H1 (cell line): ENCODE data around the gene HNRNPM. TPM values are rescaled to one million over a fixed set of nuclear protein-coding genes. Genes with fewer than 3 reads are reported as not detected.

Experiments
- CTCF ChIA-PET: fragments of 300-600 bp; sonication (Branson Sonifier 250); formaldehyde crosslinking; loops from one replicate; lab custom pipeline; 2021; ENCODE audit not compliant: partially characterized antibody; lab: Charles Lee
- POLR2A ChIA-PET: fragments of 300-600 bp; sonication (Branson Sonifier 250); formaldehyde crosslinking; loops from one replicate; lab custom pipeline; 2021; ENCODE audit warnings: inconsistent platforms; ENCODE audit not compliant: partially characterized antibody; lab: Charles Lee
- DNase-seq, 2 experiments: peaks; one replicate each; pipeline versions ENCODE4 v3.0.0 to v3.0.0-alpha.2; 2010 to 2022; ENCODE audit warnings: low spot score in 2 of 2, low read depth in 1 of 2, mixed read lengths in 1 of 2
- FAIRE-seq: peaks from 2 replicates; lab custom pipeline; 2011; peaks lifted over from hg19 to GRCh38; lab: Jason Lieb, UNC
- H2AFZ ChIP-seq: 2 replicates; pipeline ENCODE4 v1.8.1; 2012; ENCODE audit warnings: low read length, inconsistent platforms
- H2AK5ac ChIP-seq: 2 replicates; pipeline ENCODE4 v1.6.1; 2013; ENCODE audit warnings: low read depth, low read length
- H2BK120ac ChIP-seq: replicated peaks from 2 replicates; pipeline ENCODE3; 2013; ENCODE audit warnings: low read depth, low read length, inconsistent platforms
- H2BK12ac ChIP-seq: 2 replicates; pipeline ENCODE4 v1.6.1; 2013; ENCODE audit warnings: low read depth, low read length
- H2BK15ac ChIP-seq: 2 replicates; pipeline ENCODE4 v1.6.1; 2013; ENCODE audit warnings: low read length
- H2BK20ac ChIP-seq: 2 replicates; pipeline ENCODE4 v1.6.1; 2013; ENCODE audit warnings: low read length
- H2BK5ac ChIP-seq: 2 replicates; pipeline ENCODE4 v1.6.1; 2013; ENCODE audit warnings: low read depth, low read length
- H3K14ac ChIP-seq: 2 replicates; pipeline ENCODE4 v1.6.1; 2013; ENCODE audit warnings: inconsistent platforms; ENCODE audit not compliant: insufficient read length
- H3K18ac ChIP-seq: 2 replicates; pipeline ENCODE4 v1.6.1; 2013; ENCODE audit warnings: low read length; ENCODE audit errors: extremely low read depth
- H3K23ac ChIP-seq: 2 replicates; pipeline ENCODE4 v1.6.1; 2013; ENCODE audit warnings: inconsistent platforms; ENCODE audit not compliant: insufficient read length
- H3K23me2 ChIP-seq: 2 replicates; pipeline ENCODE4 v1.6.1; 2013; ENCODE audit warnings: low read depth, low read length
- H3K27ac ChIP-seq: 2 replicates; pipeline ENCODE4 v1.6.1; 2011; ENCODE audit warnings: low read depth, low read length, inconsistent platforms
- H3K27me3 ChIP-seq, 4 experiments: replicated peaks in 1 of 4; 1 replicate in 1 of 4; 2 replicates in 3 of 4; pipeline versions ENCODE4 v1.6.1 to v1.8.1; 2011 to 2013; ENCODE audit warnings: low read length in 3 of 4, mild to moderate bottlenecking in 3 of 4, inconsistent platforms in 2 of 4, mixed read lengths in 2 of 4, moderate library complexity in 1 of 4; ENCODE audit not compliant: control insufficient read depth in 3 of 4, insufficient read depth in 3 of 4; ENCODE audit errors: extremely low read depth in 1 of 4
- H3K36me3 ChIP-seq, 4 experiments: 2 replicates each; pipeline versions ENCODE4 v1.6.1 to v1.8.1; 2011 to 2013; ENCODE audit warnings: mild to moderate bottlenecking in 4 of 4, low read length in 3 of 4, moderate library complexity in 2 of 4, control low read depth in 1 of 4, inconsistent platforms in 1 of 4; ENCODE audit not compliant: insufficient read depth in 4 of 4, control insufficient read depth in 2 of 4
- H3K4ac ChIP-seq: replicated peaks from 2 replicates; pipeline ENCODE3; 2013; ENCODE audit warnings: low read length, low read depth, mixed read lengths, inconsistent platforms; ENCODE audit not compliant: insufficient read length
- H3K4me1 ChIP-seq, 4 experiments: replicated peaks in 1 of 4; 1 replicate in 1 of 4; 2 replicates in 3 of 4; pipeline versions ENCODE4 v1.6.1 to v1.8.1; 2011 to 2013; ENCODE audit warnings: low read length in 3 of 4, inconsistent platforms in 2 of 4, mixed read lengths in 1 of 4; ENCODE audit not compliant: insufficient read depth in 4 of 4, control insufficient read depth in 3 of 4
- H3K4me2 ChIP-seq, 2 experiments: 2 replicates each; pipeline versions ENCODE4 v1.6.1 to v1.8.1; 2011 to 2013; ENCODE audit warnings: low read depth in 2 of 2, low read length in 2 of 2, control low read depth in 1 of 2, inconsistent platforms in 1 of 2, mild to moderate bottlenecking in 1 of 2; ENCODE audit not compliant: insufficient read depth in 1 of 2
- H3K4me3 ChIP-seq, 4 experiments: fragments of 200-600, 300-600 bp in 1 of 4; sonication (generic), shearing (Covaris generic), sonication (Bioruptor Twin) in 1 of 4; 2 replicates each; pipeline versions ENCODE4 v1.5.1 to v1.8.1; 2011 to 2016; ENCODE audit warnings: low read length in 4 of 4, low read depth in 3 of 4, control low read depth in 2 of 4, inconsistent platforms in 2 of 4, mild to moderate bottlenecking in 2 of 4, mixed read lengths in 1 of 4, moderate library complexity in 1 of 4; ENCODE audit not compliant: insufficient read depth in 2 of 4; ENCODE audit errors: extremely low read depth in 1 of 4
- H3K56ac ChIP-seq: replicated peaks from 2 replicates; pipeline ENCODE3; 2013; ENCODE audit warnings: low read depth, mild to moderate bottlenecking, mixed read lengths, low read length, inconsistent platforms; ENCODE audit not compliant: insufficient read length
- H3K79me1 ChIP-seq: 2 replicates; pipeline ENCODE4 v1.6.1; 2013; ENCODE audit warnings: low read depth, low read length, control low read depth
- H3K79me2 ChIP-seq, 2 experiments: 2 replicates each; pipeline versions ENCODE4 v1.6.1 to v1.8.1; 2012 to 2013; ENCODE audit warnings: low read length in 2 of 2, mild to moderate bottlenecking in 2 of 2, inconsistent platforms in 1 of 2; ENCODE audit not compliant: insufficient read depth in 2 of 2, control insufficient read depth in 1 of 2
- H3K9ac ChIP-seq, 4 experiments: replicated peaks in 1 of 4; 1 replicate in 1 of 4; 2 replicates in 3 of 4; pipeline versions ENCODE4 v1.6.1 to v1.8.1; 2011 to 2013; ENCODE audit warnings: low read depth in 3 of 4, low read length in 3 of 4, control low read depth in 2 of 4, mild to moderate bottlenecking in 2 of 4, moderate library complexity in 2 of 4, inconsistent platforms in 1 of 4; ENCODE audit errors: extremely low read depth in 1 of 4
- H3K9me3 ChIP-seq, 2 experiments: 2 replicates each; pipeline versions ENCODE4 v1.6.1 to v1.8.1; 2012 to 2013; ENCODE audit warnings: mild to moderate bottlenecking in 2 of 2, moderate library complexity in 2 of 2, control low read depth in 1 of 2, inconsistent platforms in 1 of 2, low read depth in 1 of 2, low read length in 1 of 2, mixed read lengths in 1 of 2; ENCODE audit not compliant: insufficient read depth in 2 of 2
- H4K20me1 ChIP-seq, 2 experiments: replicated peaks in 1 of 2; 2 replicates each; pipeline versions ENCODE3 to v1.8.1; 2011 to 2013; ENCODE audit warnings: inconsistent platforms in 2 of 2, low read length in 2 of 2, mild to moderate bottlenecking in 1 of 2; ENCODE audit not compliant: insufficient read depth in 2 of 2, control insufficient read depth in 1 of 2
- H4K5ac ChIP-seq: 2 replicates; pipeline ENCODE4 v1.6.1; 2013; ENCODE audit warnings: low read length, low read depth, mixed read lengths, inconsistent platforms; ENCODE audit not compliant: insufficient read length
- H4K8ac ChIP-seq: 2 replicates; pipeline ENCODE4 v1.8.0; 2013; ENCODE audit warnings: mild to moderate bottlenecking, moderate library complexity, low read length, inconsistent platforms; ENCODE audit not compliant: insufficient read depth; ENCODE audit errors: extremely low read depth
- H4K91ac ChIP-seq: replicated peaks from 2 replicates; pipeline ENCODE3; 2013; ENCODE audit warnings: low read length, mixed read lengths, inconsistent platforms; ENCODE audit not compliant: insufficient read length
- ASH2L ChIP-seq: fragments of 200-600, 300-600 bp; sonication (generic); IDR thresholded peaks from one replicate; pipeline ENCODE4 v1.7.1; 2017; ENCODE audit warnings: low read length
- RBBP5 ChIP-seq: IDR thresholded peaks from 2 replicates; pipeline ENCODE4 v1.7.1; 2012; ENCODE audit warnings: low read depth, mild to moderate bottlenecking, inconsistent platforms, low read length, moderate library complexity, borderline replicate concordance
- RFX5 ChIP-seq: IDR thresholded peaks from 2 replicates; pipeline ENCODE4 v1.6.1; 2011; ENCODE audit warnings: low read depth, low read length, improper control_type of control experiment, borderline replicate concordance
- SAP30 ChIP-seq: fragments of 300-600 bp; sonication (generic); IDR thresholded peaks from 2 replicates; pipeline ENCODE4 v1.7.1; 2012; ENCODE audit warnings: low read length, moderate library complexity, mild to moderate bottlenecking, inconsistent platforms; ENCODE audit not compliant: insufficient read depth, insufficient replicate concordance
- USF2 ChIP-seq: IDR thresholded peaks from 2 replicates; pipeline ENCODE4 v1.6.1; 2011; ENCODE audit warnings: low read length, improper control_type of control experiment
- WGBS, 2 experiments: shearing (Covaris generic) in 1 of 2; methylation state at CpG; one replicate each; pipeline versions ENCODE4 v1.1.6 to v1.1.7; 2013 to 2015; ENCODE audit warnings: low lambda C conversion rate in 2 of 2, mixed read lengths in 2 of 2, inconsistent platforms in 1 of 2, low coverage in 1 of 2, missing lambda C conversion rate in 1 of 2; ENCODE audit not compliant: insufficient replicate concordance in 2 of 2, insufficient coverage in 1 of 2, insufficient read length in 1 of 2; ENCODE audit errors: extremely low coverage in 1 of 2, missing lambda C conversion rate in 1 of 2; 5-methylcytosine and 5-hydroxymethylcytosine counted together
- polyA plus RNA-seq, 7 experiments: library from polyadenylated mRNA; depleted of rRNA in 3 of 7; stranded (reverse) in 5 of 7; unstranded in 2 of 7; fragments of >200 nt in 5 of 7; fragments of 200-250 nt in 2 of 7; gene quantifications; 1 replicate in 5 of 7; 2 replicates in 1 of 7; 4 replicates in 1 of 7; pipeline versions ENCODE4 v1.2.1 to v1.2.3, GENCODE V29; 2011 to 2013; ENCODE audit warnings: missing spikeins in 2 of 7, mixed read lengths in 2 of 7
- total RNA-seq: library from RNA; stranded (reverse); fragmentation: NEBNext Ultra II Directional; extraction: Animal tissue kit (Norgen Biotek cat#: 25700); gene quantifications from 2 replicates; pipeline ENCODE4 v1.2.1, GENCODE V29; 2021

The HNRNPM gene
- total and polyA plus RNA-seq, 2 of the 8 experiments (the other 6 are each of a cell fraction or from before 2014, with no cell fraction given): 375 to 474 TPM

GRCh38 chr19:8445488-8446001 lies 770 bp downstream of the HNRNPM start:
- H4K91ac ChIP-seq: peak overlapping the region; percentile 98
- H2BK120ac ChIP-seq: no peak overlapping the region
- H4K5ac ChIP-seq: peak overlapping the region; percentile 38
- H2AK5ac ChIP-seq: no peak overlapping the region
- 1% methylated on average over 23 of the region's 45 CpGs; no CpG with 5 or more reads in 1 of the 2 experiments for WGBS, 2 experiments
- peaks cover 51 to 56% of the 10 kb centered on the region in 2 experiments for H3K79me2 ChIP-seq
- peak overlapping the region; percentile 85 to 93 (median 88) for H3K4me3 ChIP-seq
- no peak overlapping the region for H3K14ac ChIP-seq
- H3K36me3 ChIP-seq: peaks cover 0 to 22% (median 1%) of the 10 kb centered on the region in 4 experiments; a peak in 2 of 8 replicates
- peak overlapping the region; percentile 95 for H3K18ac ChIP-seq
- no peak overlapping the region for H2BK20ac ChIP-seq
- H3K4me1 ChIP-seq: peaks cover 7 to 31% (median 21%) of the 10 kb centered on the region in 4 experiments
- CTCF ChIA-PET: interaction anchor here (0.9 to 5.1 kb wide), 2 partner anchors 12 to 31 kb away, joined by 4 to 19 read pairs; partner anchors contain the start of gene MARCHF2
- H4K20me1 ChIP-seq: peaks cover 19 to 30% of the 10 kb centered on the region in 2 experiments
- DNase-seq: no peak
- H3K9me3 ChIP-seq: no peaks in the 10 kb centered on the region
- H3K23ac ChIP-seq: no peak overlapping the region
- H3K27ac ChIP-seq: peak overlapping the region; percentile 98; the same call in 1 of the 2 replicates
- TF ChIP-seq RBBP5 (peak; percentile 21; the same call in 1 of the 2 replicates), SAP30 (peak; percentile 36), ASH2L (no peak), USF2 (no peak), RFX5 (no peak)
- no peak for FAIRE-seq
- peak overlapping the region; percentile 35 for H3K4ac ChIP-seq
- no peak overlapping the region for H2AFZ ChIP-seq
- H3K56ac ChIP-seq: peak overlapping the region; percentile 83
- POLR2A ChIA-PET: interaction anchor here (1.1 to 8.0 kb wide), 20 partner anchors 8 to 133 kb away, joined by 3 to 63 read pairs (median 5); partner anchors contain the start of genes MARCHF2 and ZNF414
- no peak overlapping the region for H2BK15ac ChIP-seq
- peak overlapping the region; percentile 94 to 100 (median 98) for H3K9ac ChIP-seq
- peaks cover 3% of the 10 kb centered on the region for H3K23me2 ChIP-seq
- H3K79me1 ChIP-seq: peaks cover 2% of the 10 kb centered on the region; the same call in 1 of the 2 replicates
- no peaks in the 10 kb centered on the region for H3K27me3 ChIP-seq
- no peak overlapping the region for H2BK12ac ChIP-seq
- H4K8ac ChIP-seq: peak overlapping the region; percentile 99; the same call in 1 of the 2 replicates
- peak overlapping the region; percentile 78 to 88 for H3K4me2 ChIP-seq
- H2BK5ac ChIP-seq: peak overlapping the region; percentile 98
